Dedifferentiated amniotic fluid mesenchymal stem cell (primary cell): ENCODE measurements around the gene IBTK.
"Not testable (repeated sequence)": the region's sequence is repeated elsewhere in the genome, so short reads cannot be mapped to it uniquely, and the experiment has no call there.

Experiments used
- DNase-seq: peaks from one replicate; pipeline ENCODE4 v3.0.0-alpha.2; 2016; ENCODE audit errors: extremely low spot score

The IBTK gene

DNA sequence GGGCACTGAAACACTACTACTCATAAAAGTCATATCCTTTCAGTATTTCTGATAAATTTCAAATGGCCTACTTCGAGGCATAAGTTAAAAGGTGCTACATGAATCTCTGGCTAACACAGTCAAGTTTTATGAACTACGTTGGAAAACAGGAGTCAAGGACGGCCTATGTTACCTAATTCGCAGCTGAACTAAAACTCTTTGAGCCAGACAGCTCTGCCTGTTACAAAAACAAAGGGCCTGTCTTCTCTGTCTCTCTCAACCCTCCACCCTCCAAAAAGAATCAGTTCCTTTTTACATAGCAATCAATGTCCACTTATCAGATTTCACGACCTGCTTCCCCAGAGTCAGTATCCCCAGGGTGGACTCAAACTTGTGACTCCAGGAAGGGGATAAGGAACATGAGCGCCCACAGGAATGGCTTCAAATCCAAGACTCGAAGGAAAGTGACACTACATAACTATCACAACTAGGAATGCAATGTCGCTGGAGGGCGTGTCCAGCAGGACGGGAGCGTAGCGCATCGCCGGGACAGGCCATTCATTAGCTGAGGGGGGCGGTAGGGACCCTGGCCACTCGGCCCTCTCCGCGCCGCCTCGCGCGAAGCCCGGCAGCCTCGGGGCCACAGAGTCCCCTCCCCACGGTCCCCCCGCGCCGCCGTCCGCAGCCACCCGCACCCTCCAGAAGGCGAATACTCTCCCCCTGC, 591 bp downstream of the IBTK start:
- DNase-seq: peak; percentile 62

DNA sequence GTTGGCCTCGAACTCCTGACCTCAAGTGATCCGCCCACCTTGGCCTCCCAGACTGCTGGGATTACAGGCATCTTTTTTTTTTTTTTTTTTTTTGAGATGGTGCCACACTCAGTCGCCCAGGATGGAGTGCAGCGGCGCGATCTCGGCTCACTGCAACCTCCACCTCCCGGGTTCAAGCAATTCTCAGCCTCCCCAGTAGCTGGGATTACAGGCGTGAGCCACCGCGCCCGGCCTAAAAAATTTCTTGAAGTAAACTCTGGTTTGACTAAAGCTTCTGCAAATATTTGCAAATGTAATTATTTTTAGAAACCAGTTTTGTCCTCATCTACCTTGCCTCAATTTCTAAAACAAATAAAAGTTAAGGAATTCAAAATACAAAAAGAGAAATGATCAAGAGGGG, 1.2 kb downstream of the IBTK start:
- DNase-seq: no peak

DNA sequence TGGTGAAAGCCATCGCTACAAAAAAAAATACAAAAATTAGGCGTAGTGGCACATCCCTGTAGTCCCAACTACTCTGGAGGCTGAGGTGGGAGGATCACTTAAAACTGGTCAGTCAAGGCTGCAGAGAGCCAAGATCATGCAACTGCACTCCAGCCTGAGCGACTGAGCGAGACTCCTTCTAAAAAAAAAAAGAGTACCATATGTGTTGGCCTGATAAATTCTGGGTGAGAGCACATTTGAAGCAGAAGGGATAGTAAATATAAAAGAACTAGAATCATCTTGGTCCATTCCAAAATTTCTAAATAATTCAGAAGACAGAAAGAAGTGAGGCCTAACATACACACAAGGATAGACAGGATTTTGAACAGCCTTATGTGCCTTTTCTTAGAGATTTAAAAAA, 2.2 kb downstream of the IBTK start:
- DNase-seq: no peak

DNA sequence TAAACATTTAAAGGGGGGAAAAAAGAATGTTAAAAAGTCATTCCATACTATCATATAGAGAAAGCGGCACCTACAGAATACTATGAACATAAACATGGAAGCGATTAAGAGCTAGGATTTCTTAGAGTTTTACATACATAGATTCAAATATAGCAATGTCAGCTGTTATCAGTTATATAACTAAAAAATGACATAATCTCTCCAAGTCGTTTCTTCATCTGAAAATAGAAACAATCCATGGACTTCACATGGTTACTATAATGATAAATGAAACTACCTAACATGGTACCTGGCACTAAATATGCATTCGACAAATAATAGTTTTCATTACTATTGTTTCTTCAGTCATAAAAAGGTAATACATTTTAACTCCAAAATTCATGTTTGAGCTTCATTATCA, 3.7 kb downstream of the IBTK start:
- no peak for DNase-seq

DNA sequence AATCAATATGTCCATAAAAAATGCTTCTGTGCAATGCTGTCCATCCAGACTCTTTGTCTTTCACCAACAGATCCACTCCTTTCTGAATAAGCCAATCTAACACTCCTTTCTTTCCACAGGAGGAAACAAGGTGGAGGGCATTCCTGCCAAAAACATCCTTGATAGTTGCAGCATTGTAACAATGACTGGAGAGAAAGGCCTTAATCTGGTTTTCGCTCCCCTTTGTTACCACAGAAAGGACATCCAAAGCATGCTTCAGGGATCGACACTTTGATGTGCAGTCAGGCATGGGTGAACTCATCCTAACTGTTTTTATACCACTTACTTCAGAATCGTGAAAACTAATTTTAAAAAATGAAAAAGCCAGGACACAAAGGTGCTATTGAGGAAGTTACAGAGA, 7.4 kb downstream of the IBTK start:
- no peak for DNase-seq

DNA sequence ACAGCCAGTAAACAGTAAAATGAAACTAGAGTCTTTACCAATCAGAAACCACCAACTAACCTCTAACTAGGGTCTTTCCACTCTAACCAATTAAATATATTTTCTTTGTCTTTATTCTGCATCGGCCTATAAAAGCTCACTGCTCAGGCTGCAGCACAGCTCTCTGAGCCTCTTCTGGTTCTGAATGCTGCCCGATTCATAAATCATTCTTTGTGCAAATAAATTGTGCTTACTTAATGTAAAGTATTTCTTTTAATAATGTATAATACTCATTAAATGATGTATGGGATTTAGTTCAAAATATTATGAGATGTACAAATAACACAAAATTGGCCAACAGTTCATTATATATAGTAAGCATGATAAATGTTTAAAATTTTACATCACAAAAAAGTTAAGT, 7.9 kb downstream of the IBTK start:
- DNase-seq: no peak

DNA sequence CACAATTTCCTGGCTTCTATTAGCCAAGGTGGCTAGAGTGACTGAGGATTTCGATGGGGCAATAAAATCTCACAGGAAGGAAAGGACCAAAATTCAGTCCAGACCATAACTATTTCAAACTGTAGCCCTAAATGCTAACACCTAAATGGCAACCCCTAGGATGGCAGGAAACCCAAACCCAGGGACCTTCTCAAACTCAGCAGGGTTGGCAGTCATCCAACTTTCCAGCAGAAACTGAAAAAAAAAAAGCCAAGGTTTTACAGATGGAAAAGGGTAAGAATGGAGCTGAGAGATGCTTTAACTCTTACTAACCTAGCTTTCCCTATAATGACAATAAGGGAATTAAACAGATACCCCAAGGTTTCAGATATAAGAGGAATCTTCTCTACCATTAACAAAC, 10.5 kb downstream of the IBTK start:
- DNase-seq: no peak

DNA sequence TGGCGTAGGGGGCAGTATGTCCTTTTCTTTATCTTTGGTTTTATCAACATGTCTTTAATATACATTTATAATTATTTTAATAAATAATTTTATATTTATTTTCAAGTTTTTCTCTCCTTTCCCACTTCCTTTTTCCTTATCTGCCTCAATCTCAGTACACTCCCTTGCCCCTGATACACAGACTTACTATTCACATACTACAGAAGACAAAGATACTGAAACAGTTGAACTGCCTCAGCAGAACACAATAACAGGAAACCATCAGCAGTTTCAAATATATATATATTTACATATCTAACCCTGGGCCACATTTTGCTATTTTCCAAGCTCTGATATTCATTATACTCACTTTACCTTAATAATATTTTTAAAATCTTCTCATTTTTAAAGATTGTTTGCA, 19.8 kb downstream of the IBTK start:
- no peak for DNase-seq

DNA sequence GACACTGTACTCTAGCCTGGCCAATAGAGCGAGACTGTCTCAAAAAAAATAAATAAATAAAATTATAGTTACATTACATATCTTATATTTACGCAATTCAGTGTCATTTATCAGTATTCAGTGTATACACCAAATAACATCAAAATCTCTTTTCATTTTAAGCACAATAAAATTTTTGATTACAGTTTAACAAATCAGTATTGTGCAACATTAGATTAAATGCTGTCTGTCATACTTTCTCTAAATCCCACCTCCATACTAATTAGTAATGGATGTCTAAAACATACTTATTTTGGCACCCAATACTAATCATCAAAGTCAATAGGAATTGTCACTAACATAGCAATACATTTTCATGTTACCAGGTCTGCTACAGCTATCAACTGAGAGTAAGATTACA, 27.4 kb downstream of the IBTK start:
- DNase-seq: no peak

DNA sequence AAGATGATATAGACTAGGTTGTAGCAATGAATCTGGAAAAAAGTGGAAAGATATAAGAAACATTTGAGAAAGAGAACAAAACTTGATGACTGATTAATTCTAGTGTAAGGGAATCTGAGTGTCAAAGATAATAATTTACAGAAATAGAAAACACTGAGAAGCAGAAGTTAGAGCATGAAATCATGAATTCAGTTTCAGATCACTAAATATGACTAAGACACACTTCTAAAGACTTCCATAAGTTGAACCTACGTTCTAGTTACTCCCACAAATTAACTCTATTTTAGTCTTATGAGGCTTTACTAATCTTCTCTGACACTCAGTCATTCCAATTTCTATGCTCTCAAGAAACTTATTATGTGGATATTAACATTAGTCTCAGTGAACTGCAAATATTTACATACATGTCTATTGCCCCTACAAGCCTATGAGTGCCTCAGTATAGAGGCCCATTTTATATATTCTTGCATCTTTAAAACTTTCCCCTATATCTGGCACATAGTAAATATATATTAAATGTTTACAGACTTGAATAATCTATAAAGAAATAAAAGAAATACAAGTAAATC, 30.4 kb downstream of the IBTK start:
- no peak for DNase-seq

DNA sequence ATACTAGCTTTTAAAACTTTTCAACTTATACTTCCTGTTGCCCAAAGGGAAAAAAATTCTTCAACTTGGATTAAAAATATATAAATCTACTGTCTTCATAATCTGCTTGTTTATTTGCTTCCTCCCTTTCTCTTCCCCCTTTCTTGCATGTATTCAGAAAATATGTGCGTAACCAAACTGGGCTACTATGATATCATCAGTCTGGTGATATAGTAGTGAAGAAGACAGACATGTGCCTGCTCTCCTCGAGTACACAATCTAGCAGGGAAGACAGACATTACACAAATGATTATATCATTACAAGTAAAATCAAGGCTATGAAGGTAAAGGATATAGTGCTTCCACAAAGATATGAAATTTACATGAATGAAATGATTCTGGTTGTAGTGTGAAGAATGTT, 31.0 kb downstream of the IBTK start:
- no peak for DNase-seq

DNA sequence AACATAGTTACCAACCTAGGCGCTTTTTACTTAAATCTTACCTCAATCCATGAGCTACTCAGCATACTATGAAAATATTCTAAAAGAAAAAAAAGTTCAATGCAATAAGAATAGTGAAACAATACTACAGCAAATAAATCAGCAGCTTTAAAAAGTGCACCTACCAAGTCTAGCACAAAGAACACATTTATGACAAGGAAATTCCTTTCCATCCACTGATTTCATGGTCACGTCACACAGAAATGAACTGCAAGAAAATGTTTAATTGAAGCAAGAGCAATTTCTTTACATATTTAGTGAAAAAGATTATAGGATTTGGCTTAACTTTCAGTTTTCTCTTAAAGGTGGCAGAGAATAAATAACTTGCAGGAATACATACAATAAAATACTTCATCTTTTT, 36.2 kb downstream of the IBTK start:
- no peak for DNase-seq

DNA sequence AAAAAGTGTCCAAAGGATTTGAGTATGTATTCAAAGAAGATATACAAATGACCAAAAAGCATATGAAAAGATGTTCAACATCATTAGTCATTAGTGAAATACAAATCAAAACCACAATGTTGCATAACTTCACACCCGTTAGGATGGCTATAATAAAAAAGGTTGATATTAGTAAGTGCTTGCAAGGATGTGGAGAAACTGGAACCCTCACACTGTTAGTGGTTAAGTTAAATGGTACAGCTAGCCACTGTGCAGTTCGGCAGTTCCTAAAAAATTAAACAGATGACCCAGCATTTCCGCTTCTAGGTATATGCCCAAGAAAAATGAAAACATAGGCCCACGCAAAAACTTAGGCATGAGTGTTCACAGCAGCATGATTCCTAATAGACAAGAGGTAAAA, 38.6 kb downstream of the IBTK start:
- no peak for DNase-seq

DNA sequence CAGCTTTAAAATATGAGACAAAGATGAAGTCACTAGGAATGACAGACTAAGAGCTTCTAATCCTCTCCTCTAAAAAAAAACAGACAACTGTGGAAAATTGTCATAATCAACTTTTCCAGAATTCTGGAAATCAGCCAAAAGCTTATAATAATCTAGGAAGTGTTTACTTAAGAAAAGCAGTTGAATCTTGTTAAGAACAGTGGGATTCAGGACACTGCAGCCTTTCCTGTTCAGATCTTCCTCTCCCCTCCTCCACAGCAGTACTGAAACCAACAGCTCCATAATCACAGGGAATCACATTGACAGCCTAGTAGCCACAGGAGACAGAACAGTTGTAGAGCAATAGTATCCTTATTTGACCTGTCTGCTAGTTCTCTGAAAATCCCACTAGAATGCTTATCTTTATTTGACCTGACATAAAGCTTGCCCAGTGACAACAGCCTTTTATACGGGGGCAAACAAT, 41.6 kb downstream of the IBTK start:
- DNase-seq: no peak

DNA sequence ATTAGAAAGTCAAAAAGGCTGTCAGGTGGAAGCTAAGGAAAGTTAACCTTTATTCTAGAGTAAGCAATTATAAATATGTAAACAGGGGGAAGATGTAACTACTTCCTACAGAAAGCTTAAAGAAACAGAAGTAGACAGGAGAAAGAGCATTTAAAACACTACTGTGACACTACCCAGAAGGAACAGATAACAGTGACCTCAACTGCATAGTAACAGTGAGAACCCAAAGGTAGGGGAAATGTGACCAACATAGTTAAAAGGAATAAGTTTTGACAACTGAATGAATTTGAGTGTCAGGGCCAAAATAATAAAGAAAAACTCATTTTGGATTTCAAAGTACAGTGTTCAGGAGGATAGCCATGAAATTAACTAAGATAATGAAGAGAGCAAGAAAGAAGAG, 43.5 kb downstream of the IBTK start:
- DNase-seq: no peak

DNA sequence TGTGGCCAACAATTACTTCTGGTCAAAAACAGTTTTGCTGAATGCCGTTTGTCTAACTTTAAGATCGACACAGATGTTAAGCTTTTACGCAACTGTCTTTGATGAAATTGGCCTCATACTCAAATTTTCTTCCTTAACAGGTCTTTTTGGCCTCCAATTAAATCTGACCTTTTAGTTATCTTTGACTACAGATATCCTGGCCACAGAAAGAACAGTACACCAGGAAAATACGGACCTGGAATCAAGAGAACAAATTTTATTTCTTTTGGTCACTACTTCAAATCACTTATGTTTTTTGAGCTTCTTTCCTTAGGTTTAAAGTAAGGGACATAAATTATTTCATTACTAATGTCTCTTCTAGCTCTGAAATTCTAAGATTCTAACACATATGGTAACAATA, 49.8 kb downstream of the IBTK start:
- no peak for DNase-seq

DNA sequence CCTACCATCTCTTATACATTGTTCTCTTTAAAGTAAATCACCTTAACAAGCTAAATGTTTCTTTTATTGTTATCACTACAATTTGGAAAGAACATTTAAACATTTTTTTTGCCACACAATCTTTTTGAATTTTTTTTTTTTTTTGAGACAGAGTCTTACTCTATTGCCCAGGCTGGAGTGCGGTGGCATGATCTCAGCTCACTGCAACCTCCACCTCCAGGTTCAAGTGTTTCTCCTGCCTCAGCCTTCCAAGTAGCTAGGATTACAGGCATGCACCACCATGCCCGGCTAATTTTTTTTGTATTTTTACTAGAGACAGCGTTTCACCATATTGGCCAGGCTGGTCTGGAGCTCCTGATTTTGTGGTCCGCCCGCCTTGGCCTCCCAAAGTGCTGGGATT, 50.3 kb downstream of the IBTK start:
- not testable (repeated sequence) for DNase-seq

DNA sequence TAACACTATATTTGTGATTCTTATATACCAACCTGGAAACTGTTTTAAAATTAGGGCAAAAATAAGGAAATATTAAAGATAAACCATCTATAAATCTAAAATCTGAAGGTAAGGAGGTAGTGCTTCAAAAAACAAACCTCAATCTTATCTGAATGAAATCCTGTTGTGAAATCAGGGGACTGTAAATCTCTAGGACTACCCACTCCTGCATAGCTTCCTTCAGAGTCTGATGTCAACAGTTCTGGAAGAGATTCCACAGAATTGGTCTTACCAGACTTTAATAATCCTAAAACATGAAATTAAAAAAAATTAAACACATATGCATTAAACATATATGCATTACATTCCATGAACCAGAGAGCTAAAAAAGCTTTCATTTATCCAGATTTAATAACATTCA, 51.4 kb downstream of the IBTK start:
- no peak for DNase-seq

DNA sequence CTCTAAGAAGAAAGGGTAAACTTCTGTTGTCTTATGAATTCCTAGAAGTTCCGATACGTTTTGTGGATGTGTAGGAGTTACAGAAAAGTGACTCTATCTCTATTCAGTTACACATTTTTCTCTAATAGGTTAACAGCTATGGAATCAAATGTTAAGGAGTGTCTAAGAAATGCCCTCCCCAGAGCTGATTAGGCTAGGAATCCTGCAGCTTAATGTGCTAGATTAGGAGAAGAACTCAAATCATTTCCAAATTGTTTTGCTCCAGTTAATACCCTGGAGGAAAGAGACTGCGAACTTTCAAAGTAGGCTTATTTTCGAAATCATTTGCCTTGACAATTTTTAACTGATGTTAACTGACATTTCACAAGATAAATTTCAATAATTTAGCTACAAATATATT, 51.9 kb downstream of the IBTK start:
- DNase-seq: no peak

DNA sequence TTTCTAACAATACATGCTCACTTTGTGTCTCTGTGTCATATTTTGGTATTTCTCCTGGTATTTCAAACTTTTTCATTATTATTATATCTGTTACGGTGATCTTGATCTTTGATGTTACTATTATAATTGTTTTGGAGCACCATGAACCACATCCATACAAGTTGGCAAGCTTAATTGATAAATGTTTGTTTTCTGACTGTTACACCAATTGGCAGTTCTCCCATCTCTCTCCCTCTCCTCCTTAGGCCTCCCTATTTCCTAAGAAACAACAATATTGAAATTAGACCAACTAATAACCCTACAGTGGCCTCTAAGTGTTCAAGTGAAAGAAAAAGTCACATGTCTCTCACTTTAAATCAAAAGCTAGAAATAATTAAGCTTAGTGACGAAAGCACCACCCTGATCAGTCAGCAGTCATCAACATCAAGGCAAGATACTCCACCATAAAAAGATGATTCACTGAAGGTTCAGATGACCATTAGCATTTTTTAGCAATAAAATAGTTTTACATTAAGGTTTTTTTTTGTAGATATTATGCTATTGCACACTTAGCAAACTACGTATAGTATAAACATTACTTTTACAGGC, 61.5 kb downstream of the IBTK start:
- no peak for DNase-seq

DNA sequence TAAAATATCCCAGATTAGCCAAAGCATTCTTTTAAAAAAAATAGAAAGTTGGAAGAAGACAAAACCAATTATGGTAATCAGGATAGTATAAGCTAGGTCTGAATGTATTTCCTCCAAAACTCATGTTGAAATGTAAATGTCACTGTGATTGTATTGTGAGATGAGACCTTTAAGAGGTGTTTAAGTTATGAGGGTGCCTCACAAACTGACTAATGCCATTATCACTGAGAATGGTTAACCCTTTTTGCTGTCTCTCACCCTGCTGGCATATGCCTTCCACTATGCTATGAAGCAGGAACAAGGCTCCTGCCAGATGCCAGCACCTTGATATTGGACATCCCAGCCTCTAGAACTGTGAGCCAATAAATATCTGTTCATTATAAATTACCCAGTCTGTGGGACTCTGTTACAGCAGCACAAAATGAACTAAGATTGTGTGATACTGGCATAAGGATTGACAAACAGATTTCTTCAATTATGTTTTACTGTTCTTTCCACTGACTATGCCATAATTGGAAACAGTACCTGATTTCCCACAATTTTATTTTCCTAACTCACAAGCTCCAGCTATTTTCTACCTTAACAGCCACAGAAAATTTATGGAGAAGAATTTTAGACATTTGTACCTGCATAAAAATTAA, 63.8 kb downstream of the IBTK start:
- no peak for DNase-seq

DNA sequence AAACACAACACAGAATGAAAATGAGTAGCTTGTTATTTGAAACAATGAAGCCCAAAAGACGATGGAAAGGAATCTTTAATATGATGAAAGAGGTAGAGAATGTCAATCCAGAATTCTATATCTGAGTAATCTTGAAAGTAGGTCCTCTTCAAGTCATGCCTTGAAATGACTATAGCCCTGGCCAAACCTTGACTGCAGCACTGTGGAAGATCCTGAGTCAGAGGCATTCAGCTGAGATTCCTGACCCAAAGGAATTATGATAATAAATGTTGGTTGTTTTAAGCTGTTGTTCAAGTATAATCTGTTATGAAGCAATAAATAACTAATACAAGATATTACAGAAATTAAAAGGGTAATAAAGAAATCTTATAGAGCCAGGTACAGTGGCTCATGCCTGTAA, 64.8 kb downstream of the IBTK start:
- DNase-seq: peak; percentile 49

DNA sequence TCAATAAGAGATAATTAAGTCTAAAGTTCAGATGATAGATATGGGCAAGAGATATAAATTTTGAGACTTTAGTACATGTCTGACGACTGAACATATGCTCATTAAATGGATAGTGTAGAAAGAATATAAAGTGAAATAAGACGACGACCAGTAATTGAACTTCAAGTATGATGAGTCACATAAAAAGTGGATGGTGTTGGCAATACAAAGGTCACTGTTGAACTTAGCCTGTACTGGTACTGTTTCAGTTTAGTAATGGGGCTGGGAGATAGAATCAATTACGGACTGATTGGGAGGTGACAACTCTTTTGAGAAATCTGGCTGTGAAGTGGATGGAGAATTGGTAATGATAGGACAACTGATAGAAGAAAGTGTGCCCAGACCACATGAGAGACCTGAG, 68.1 kb downstream of the IBTK start:
- no peak for DNase-seq
